GM19468 (cell line): ENCODE data around the gene RGS6.

Experiments used
- ATAC-seq: cut with Tn5 transposase; IDR thresholded peaks from one replicate; pipeline ENCODE4 v1.9.1; 2021; ENCODE audit warnings: mild to moderate bottlenecking, moderate library complexity, moderate number of reproducible peaks; ENCODE audit not compliant: unreplicated experiment; ENCODE audit errors: extremely low read depth

RGS6 gene

GRCh38 chr14:72284176-72284575, 351.9 kb downstream of the RGS6 start:
- no peak for ATAC-seq

GRCh38 chr14:72290241-72290640, 358.0 kb downstream of the RGS6 start:
- no peak for ATAC-seq

GRCh38 chr14:72291908-72292688, 359.9 kb downstream of the RGS6 start:
- no peak for ATAC-seq

- ATAC-seq: no peak
These were observed 360.4 kb downstream of the RGS6 start for GRCh38 chr14:72292689-72293024.

GRCh38 chr14:72301352-72301751, 369.1 kb downstream of the RGS6 start:
- ATAC-seq: no peak

- no peak for ATAC-seq
These were observed 371.7 kb downstream of the RGS6 start for GRCh38 chr14:72303930-72304329.

GRCh38 chr14:72305561-72305960, 373.3 kb downstream of the RGS6 start:
- no peak for ATAC-seq

- ATAC-seq: no peak
These were observed 376.8 kb downstream of the RGS6 start for GRCh38 chr14:72308967-72309485.

- ATAC-seq: no peak
These were observed 378.9 kb downstream of the RGS6 start for GRCh38 chr14:72311116-72311515.

GRCh38 chr14:72311516-72311915, 379.3 kb downstream of the RGS6 start:
- ATAC-seq: no peak

- no peak for ATAC-seq
These were observed 382.7 kb downstream of the RGS6 start for GRCh38 chr14:72314808-72315435.

- no peak for ATAC-seq
These were observed 383.5 kb downstream of the RGS6 start for GRCh38 chr14:72315714-72316113.

- no peak for ATAC-seq
These were observed 386.4 kb downstream of the RGS6 start for GRCh38 chr14:72318648-72319047.

- no peak for ATAC-seq
These were observed 399.8 kb downstream of the RGS6 start for GRCh38 chr14:72332046-72332445.

GRCh38 chr14:72332871-72333270, 400.6 kb downstream of the RGS6 start:
- no peak for ATAC-seq

- no peak for ATAC-seq
These were observed 401.1 kb downstream of the RGS6 start for GRCh38 chr14:72333357-72333756.

- ATAC-seq: no peak
These were observed 404.2 kb downstream of the RGS6 start for GRCh38 chr14:72336311-72336980.

GRCh38 chr14:72341237-72341636, 409.0 kb downstream of the RGS6 start:
- ATAC-seq: no peak

GRCh38 chr14:72341686-72342085, 409.5 kb downstream of the RGS6 start:
- no peak for ATAC-seq

GRCh38 chr14:72347118-72347517, 414.9 kb downstream of the RGS6 start:
- no peak for ATAC-seq

- ATAC-seq: no peak
These were observed 418.0 kb downstream of the RGS6 start for GRCh38 chr14:72350215-72350614.
